Smooth muscle cell (in vitro differentiated cells): Measurements from ENCODE around the gene ADAMTS14. TPM values are rescaled to one million over a fixed set of nuclear protein-coding genes. Genes with fewer than 3 reads are reported as not detected.

Experiments used
- DNase-seq: peaks from one replicate; lab custom pipeline; 2025; ENCODE audit not compliant: unreplicated experiment; lab: John Stamatoyannopoulos, UW
- H2AFZ ChIP-seq: fragments of 200-600 bp; sonication (generic); 2 replicates; pipeline ENCODE4 v1.6.0; 2016; ENCODE audit warnings: antibody characterized with exemption, low read depth, mild to moderate bottlenecking
- H3F3A ChIP-seq: fragments of 200-600 bp; sonication (generic); 2 replicates; pipeline ENCODE4 v1.6.0; 2017; ENCODE audit warnings: antibody characterized with exemption, low read depth
- H3K27ac ChIP-seq: fragments of 200-600 bp; sonication (generic); 2 replicates; pipeline ENCODE4 v1.5.1; 2016; ENCODE audit warnings: low read depth, mild to moderate bottlenecking
- H3K27me3 ChIP-seq: fragments of 200-600 bp; sonication (generic); 2 replicates; pipeline ENCODE4 v1.6.1; 2016; ENCODE audit warnings: low read depth, mild to moderate bottlenecking
- H3K36me3 ChIP-seq: fragments of 200-600 bp; sonication (generic); 2 replicates; pipeline ENCODE4 v1.5.1; 2016; ENCODE audit warnings: low read depth
- H3K4me1 ChIP-seq: fragments of 200-600 bp; sonication (generic); 2 replicates; pipeline ENCODE4 v1.5.1; 2016; ENCODE audit warnings: low read depth
- H3K4me2 ChIP-seq: fragments of 200-600 bp; sonication (generic); 2 replicates; pipeline ENCODE4 v1.6.0; 2016; ENCODE audit warnings: mild to moderate bottlenecking
- H3K4me3 ChIP-seq: fragments of 200-600 bp; sonication (generic); 2 replicates; pipeline ENCODE4 v1.5.1; 2016; ENCODE audit warnings: mild to moderate bottlenecking
- H3K79me2 ChIP-seq: fragments of 200-600 bp; sonication (generic); 2 replicates; pipeline ENCODE4 v1.6.0; 2016; ENCODE audit warnings: low read depth, mild to moderate bottlenecking
- H3K9ac ChIP-seq: fragments of 200-600 bp; sonication (generic); 2 replicates; pipeline ENCODE4 v1.6.0; 2016; ENCODE audit warnings: low read depth
- H3K9me3 ChIP-seq: fragments of 200-600 bp; sonication (generic); replicated peaks from 2 replicates; pipeline ENCODE4 v1.5.1; 2016; ENCODE audit warnings: low read depth
- H4K20me1 ChIP-seq: fragments of 200-600 bp; sonication (generic); 2 replicates; pipeline ENCODE4 v1.6.0; 2016; ENCODE audit warnings: low read depth
- CTCF ChIP-seq: fragments of 200-600 bp; sonication (generic); IDR thresholded peaks from 2 replicates; pipeline ENCODE4 v1.5.1; 2017; ENCODE audit warnings: borderline replicate concordance, mild to moderate bottlenecking, antibody characterized with exemption; ENCODE audit not compliant: insufficient read depth, poor library complexity, severe bottlenecking
- WGBS: methylation state at CpG from one replicate; pipeline ENCODE4 v1.1.7; 2016; ENCODE audit warnings: low lambda C conversion rate; 5-methylcytosine and 5-hydroxymethylcytosine counted together
- polyA plus RNA-seq: library from polyadenylated mRNA; unstranded; fragments of >200 nt; fragmentation: Nextera tagmentation; extraction: Ambion mirVana; gene quantifications from 2 replicates; pipeline ENCODE4 v1.2.1, GENCODE V29; 2016
- total RNA-seq: library from RNA; depleted of rRNA; stranded (reverse); fragments of >200 nt; gene quantifications from 2 replicates; pipeline ENCODE4 v1.2.3, GENCODE V29; 2014

Gene ADAMTS14
- total and polyA plus RNA-seq, 2 experiments from 2014 or later, result 6.3 to 10.1 TPM

GRCh38 chr10:70673043-70673928, 980 bp downstream of the ADAMTS14 start:
- WGBS, result 36% methylated on average over 12 of the region's 14 CpGs
- H3K9ac ChIP-seq, result peak overlapping the region; percentile 64

GRCh38 chr10:70673929-70674559, 1.7 kb downstream of the ADAMTS14 start:
- Histone ChIP-seq H3K4me3 (no peak overlapping the region), H4K20me1 (no peaks in the 10 kb centered on the region), H3K36me3 (no peaks in the 10 kb centered on the region), H3K9ac (peak overlapping the region; percentile 56), H3K4me1 (peaks cover 4% of the 10 kb centered on the region), H2AFZ (no peak overlapping the region), H3F3A (peaks cover 7% of the 10 kb centered on the region), H3K4me2 (peak overlapping the region; percentile 95), H3K9me3 (no peaks in the 10 kb centered on the region), H3K27me3 (no peaks in the 10 kb centered on the region), H3K27ac (peak overlapping the region; percentile 82), H3K79me2 (no peaks in the 10 kb centered on the region)
- DNase-seq, result no peak
- WGBS, result 85% methylated on average over 11 of the region's 11 CpGs
- no peak for TF ChIP-seq CTCF

More at GRCh38 chr10:70673043-70673928, 980 bp downstream of the ADAMTS14 start:
- H3K36me3 ChIP-seq, result no peaks in the 10 kb centered on the region
- H3K4me3 ChIP-seq, result peak overlapping the region; percentile 51
- peaks cover 4% of the 10 kb centered on the region for H3K4me1 ChIP-seq
- H3K27ac ChIP-seq, result peak overlapping the region; percentile 82
- no peaks in the 10 kb centered on the region for H3K79me2 ChIP-seq
- H3K9me3 ChIP-seq, result no peaks in the 10 kb centered on the region
- H2AFZ ChIP-seq, result no peak overlapping the region
- peak overlapping the region; percentile 95 for H3K4me2 ChIP-seq
- H4K20me1 ChIP-seq, result no peaks in the 10 kb centered on the region
- TF ChIP-seq CTCF, result no peak
- no peaks in the 10 kb centered on the region for H3K27me3 ChIP-seq
- peaks cover 7% of the 10 kb centered on the region for H3F3A ChIP-seq
- no peak for DNase-seq

- H3K27ac ChIP-seq, result no peak overlapping the region
These were observed 2.5 kb downstream of the ADAMTS14 start for GRCh38 chr10:70674560-70675495.

More at GRCh38 chr10:70674560-70675495, 2.5 kb downstream of the ADAMTS14 start:
- Histone ChIP-seq H3K27me3 (no peaks in the 10 kb centered on the region), H3K4me1 (peaks cover 4% of the 10 kb centered on the region), H3K4me3 (no peak overlapping the region), H3K36me3 (no peaks in the 10 kb centered on the region), H3F3A (peaks cover 7% of the 10 kb centered on the region), H3K4me2 (no peak overlapping the region), H4K20me1 (no peaks in the 10 kb centered on the region), H3K9ac (no peak overlapping the region), H2AFZ (no peak overlapping the region), H3K79me2 (no peaks in the 10 kb centered on the region), H3K9me3 (no peaks in the 10 kb centered on the region)
- DNase-seq, result no peak
- 91% methylated on average over 24 of the region's 24 CpGs for WGBS
- no peak for TF ChIP-seq CTCF
